HepG2 (cell line): Measurements from ENCODE around the gene RAB40C. TPM values are rescaled to one million over a fixed set of nuclear protein-coding genes. Genes with fewer than 3 reads are reported as not detected.

Experiments
- ARNTL ChIP-seq: sonication (generic); formaldehyde crosslinking; IDR thresholded peaks from 2 replicates; pipeline ENCODE4 v1.4.0; 2020; ENCODE audit warnings: mild to moderate bottlenecking, missing genetic modification reagents
- BCL3 ChIP-seq: sonication (generic); formaldehyde crosslinking; IDR thresholded peaks from 2 replicates; pipeline ENCODE4 v1.5.1; 2020; ENCODE audit warnings: mild to moderate bottlenecking, missing genetic modification reagents, moderate library complexity
- FOXK1 ChIP-seq: sonication (generic); formaldehyde crosslinking; IDR thresholded peaks from 2 replicates; pipeline ENCODE4 v1.4.0; 2020; ENCODE audit warnings: low read depth, missing genetic modification reagents, borderline replicate concordance
- HDAC2 ChIP-seq: sonication (generic); formaldehyde crosslinking; IDR thresholded peaks from 2 replicates; pipeline ENCODE4 v1.4.0; 2020; ENCODE audit warnings: missing genetic modification reagents
- HNRNPH1 ChIP-seq: fragments of 200-400 bp; formaldehyde crosslinking; optimal IDR thresholded peaks from 2 replicates; pipeline ENCODE3; 2017; ENCODE audit warnings: mild to moderate bottlenecking, low read depth, low read length
- KDM5A ChIP-seq: fragments of 200-600 bp; sonication (generic); IDR thresholded peaks from 2 replicates; pipeline ENCODE4 v1.7.0; 2018; ENCODE audit warnings: antibody characterized with exemption, mild to moderate bottlenecking, low read length, borderline replicate concordance
- MAZ ChIP-seq, 2 experiments: sonication (generic) in 1 of 2; formaldehyde crosslinking in 1 of 2; IDR thresholded peaks; 2 replicates each; pipeline versions ENCODE4 v1.5.0 to v1.6.1; 2012 to 2020; ENCODE audit warnings: low read depth in 2 of 2, mild to moderate bottlenecking in 2 of 2, borderline replicate concordance in 1 of 2, improper control_type of control experiment in 1 of 2, low read length in 1 of 2, missing genetic modification reagents in 1 of 2, moderate library complexity in 1 of 2
- MZF1 ChIP-seq: sonication (generic); formaldehyde crosslinking; IDR thresholded peaks from 2 replicates; pipeline ENCODE4 v1.8.1; 2023; ENCODE audit warnings: mild to moderate bottlenecking, missing genetic modification reagents, borderline replicate concordance
- PATZ1 ChIP-seq: sonication (generic); formaldehyde crosslinking; IDR thresholded peaks from 2 replicates; pipeline ENCODE4 v1.4.0; 2020; ENCODE audit warnings: missing genetic modification reagents
- SAFB2 ChIP-seq: sonication (generic); formaldehyde crosslinking; IDR thresholded peaks from 2 replicates; pipeline ENCODE4 v1.5.1; 2020; ENCODE audit warnings: missing genetic modification reagents, low read depth, mild to moderate bottlenecking, borderline replicate concordance
- SP4 ChIP-seq: sonication (generic); formaldehyde crosslinking; IDR thresholded peaks from 2 replicates; pipeline ENCODE4 v1.8.1; 2023; ENCODE audit warnings: mild to moderate bottlenecking, missing genetic modification reagents
- TFAP4 ChIP-seq: sonication (generic); IDR thresholded peaks from 2 replicates; pipeline ENCODE4 v1.6.1; 2016; ENCODE audit warnings: low read depth, borderline replicate concordance
- ZFP41 ChIP-seq: sonication (generic); formaldehyde crosslinking; IDR thresholded peaks from 2 replicates; pipeline ENCODE4 v1.4.0; 2020; ENCODE audit warnings: mild to moderate bottlenecking, missing genetic modification reagents, borderline replicate concordance
- ZFX ChIP-seq: sonication (generic); formaldehyde crosslinking; IDR thresholded peaks from 2 replicates; pipeline ENCODE4 v1.4.0; 2020; ENCODE audit warnings: mild to moderate bottlenecking, low read depth, missing genetic modification reagents, moderate library complexity
- ZNF329 ChIP-seq: sonication (generic); formaldehyde crosslinking; IDR thresholded peaks from 2 replicates; pipeline ENCODE4 v1.9.0; 2021; ENCODE audit warnings: low read depth, mild to moderate bottlenecking, missing genetic modification reagents
- ZNF446 ChIP-seq: sonication (generic); formaldehyde crosslinking; IDR thresholded peaks from 2 replicates; pipeline ENCODE4 v1.5.0; 2020; ENCODE audit warnings: mild to moderate bottlenecking, missing genetic modification reagents
- ZNF513 ChIP-seq: sonication (generic); formaldehyde crosslinking; conservative IDR thresholded peaks from 2 replicates; pipeline ENCODE4 v1.5.0; 2020; ENCODE audit warnings: missing genetic modification reagents
- ZNF674 ChIP-seq: sonication (generic); formaldehyde crosslinking; IDR thresholded peaks from 2 replicates; pipeline ENCODE4 v1.5.0; 2020; ENCODE audit warnings: low read depth, mild to moderate bottlenecking, missing genetic modification reagents
- ZNF704 ChIP-seq: sonication (generic); formaldehyde crosslinking; IDR thresholded peaks from 2 replicates; pipeline ENCODE4 v1.8.1; 2023; ENCODE audit warnings: mild to moderate bottlenecking, inconsistent platforms, moderate library complexity, missing genetic modification reagents, borderline replicate concordance
- ZNF850 ChIP-seq: sonication (generic); formaldehyde crosslinking; conservative IDR thresholded peaks from 2 replicates; pipeline ENCODE4 v1.9.0; 2021; ENCODE audit warnings: mild to moderate bottlenecking, missing genetic modification reagents
- polyA plus RNA-seq, 8 experiments: library from polyadenylated mRNA; depleted of rRNA in 3 of 8; stranded (reverse) in 7 of 8; unstranded in 1 of 8; fragments of >200 nt; fragmentation: Illumina TruSeq in 4 of 8; extraction: Trizol in 4 of 8; gene quantifications; 2 replicates each; pipeline versions ENCODE4 v1.2.1 to v1.2.3, GENCODE V29; 2011 to 2016; ENCODE audit warnings: low read depth in 4 of 8, missing spikeins in 1 of 8, mixed read lengths in 1 of 8; ENCODE audit not compliant: insufficient read depth in 1 of 8
- total RNA-seq, 5 experiments: library from RNA; depleted of rRNA; stranded (reverse); fragments of >200 nt; fragmentation: Illumina TruSeq; extraction: Trizol; gene quantifications; 2 replicates each; pipeline ENCODE4 v1.2.3, GENCODE V29; 2016; ENCODE audit warnings: low read depth in 1 of 5

Gene RAB40C
- total and polyA plus RNA-seq, 2 of the 13 experiments (the other 11 are each of a cell fraction or from before 2014, with no cell fraction given), result 7.7 to 11.5 TPM

- no peak for TF ChIP-seq MAZ (IDR thresholded peaks at IDR 0.05; ENCODE audit: borderline replicate concordance, low read depth, low read length)
- peak; percentile 26; the same call in 1 of the 2 replicates for TF ChIP-seq MAZ (CRISPR knock-in tag; IDR thresholded peaks at IDR 0.05; ENCODE audit: low read depth)
- TF ChIP-seq ZFX, result peak; percentile 75
- TF ChIP-seq KDM5A, result peak; percentile 42; the same call in 1 of the 2 replicates
- peak; percentile 62 for TF ChIP-seq PATZ1 (CRISPR knock-in tag)
- no peak for TF ChIP-seq BCL3 (CRISPR knock-in tag)
- 0 out of 2 replicates have a peak, but pooled peaks have one; percentile 18 for TF ChIP-seq FOXK1
- TF ChIP-seq ZNF513 (CRISPR knock-in tag), result no peak
- TF ChIP-seq ARNTL (CRISPR knock-in tag), result no peak
- TF ChIP-seq SAFB2 (CRISPR knock-in tag), result no peak
- TF ChIP-seq ZFP41, result no peak
- no peak for TF ChIP-seq ZNF674 (CRISPR knock-in tag)
- no peak for TF ChIP-seq ZNF850 (CRISPR knock-in tag)
- TF ChIP-seq SP4 (CRISPR knock-in tag), result peak; percentile 57
- no peak for TF ChIP-seq TFAP4
- no peak for TF ChIP-seq HNRNPH1
- TF ChIP-seq ZNF329, result 0 out of 2 replicates have a peak, but pooled peaks have one; percentile 28
- no peak for TF ChIP-seq ZNF446 (CRISPR knock-in tag)
- 0 out of 2 replicates have a peak, but pooled peaks have one; percentile 3 for TF ChIP-seq HDAC2 (CRISPR knock-in tag)
- TF ChIP-seq ZNF704 (CRISPR knock-in tag), result no peak
- no peak for TF ChIP-seq MZF1 (CRISPR knock-in tag)
Measured at GRCh38 chr16:569445-570254, 20.2 kb upstream of the RAB40C start, which contains the start of gene PIGQ (continued).
